Muscle layer of duodenum (tissue), 2 donors: Measurements from ENCODE around the gene DENND6B.

ENCODE experiments used
- H3K27ac ChIP-seq: one replicate; pipeline ENCODE4 v1.7.0; 2013; ENCODE audit warnings: mild to moderate bottlenecking, low read length
- H3K27me3 ChIP-seq: one replicate; pipeline ENCODE4 v1.7.0; 2013; ENCODE audit warnings: low read depth, mild to moderate bottlenecking, control low read depth, low read length
- H3K36me3 ChIP-seq, 2 donors: one replicate each; pipeline ENCODE4 v1.7.0; 2013; ENCODE audit warnings: low read length in 2 of 2, control low read depth in 1 of 2, mild to moderate bottlenecking in 1 of 2; ENCODE audit not compliant: insufficient read depth in 2 of 2, control insufficient read depth in 1 of 2
- H3K4me1 ChIP-seq, 2 donors: one replicate each; pipeline ENCODE4 v1.7.0; 2013; ENCODE audit warnings: low read length in 2 of 2, mild to moderate bottlenecking in 2 of 2, control low read depth in 1 of 2, moderate library complexity in 1 of 2; ENCODE audit not compliant: insufficient read depth in 2 of 2, control insufficient read depth in 1 of 2
- H3K4me3 ChIP-seq, 2 donors: one replicate each; pipeline ENCODE4 v1.7.0; 2013; ENCODE audit warnings: low read length in 2 of 2, low read depth in 1 of 2, mild to moderate bottlenecking in 1 of 2
- H3K9me3 ChIP-seq, 2 donors: one replicate each; pipeline ENCODE4 v1.7.0; 2013; ENCODE audit warnings: low read length in 2 of 2, control low read depth in 1 of 2, mild to moderate bottlenecking in 1 of 2; ENCODE audit not compliant: control insufficient read depth in 1 of 2
- donor health status: healthy.

DENND6B gene

GRCh38 chr22:50287731-50288130, 39.1 kb downstream of the DENND6B start:
- Histone ChIP-seq H3K27me3 (no peaks in the 10 kb centered on the region), H3K27ac (no peak overlapping the region), H3K4me1 (peaks cover 1 to 5% of the 10 kb centered on the region in 2 donors), H3K9me3 (no peaks in the 10 kb centered on the region), H3K4me3 (no peak overlapping the region), H3K36me3 (peaks cover 22 to 74% of the 10 kb centered on the region in 2 donors)

GRCh38 chr22:50286701-50287318, 40.0 kb downstream of the DENND6B start:
- Histone ChIP-seq H3K9me3 (no peaks in the 10 kb centered on the region), H3K4me1 (no peaks in the 10 kb centered on the region), H3K27ac (no peak overlapping the region), H3K36me3 (peaks cover 22 to 83% of the 10 kb centered on the region in 2 donors), H3K4me3 (no peak overlapping the region), H3K27me3 (no peaks in the 10 kb centered on the region)

DNA sequence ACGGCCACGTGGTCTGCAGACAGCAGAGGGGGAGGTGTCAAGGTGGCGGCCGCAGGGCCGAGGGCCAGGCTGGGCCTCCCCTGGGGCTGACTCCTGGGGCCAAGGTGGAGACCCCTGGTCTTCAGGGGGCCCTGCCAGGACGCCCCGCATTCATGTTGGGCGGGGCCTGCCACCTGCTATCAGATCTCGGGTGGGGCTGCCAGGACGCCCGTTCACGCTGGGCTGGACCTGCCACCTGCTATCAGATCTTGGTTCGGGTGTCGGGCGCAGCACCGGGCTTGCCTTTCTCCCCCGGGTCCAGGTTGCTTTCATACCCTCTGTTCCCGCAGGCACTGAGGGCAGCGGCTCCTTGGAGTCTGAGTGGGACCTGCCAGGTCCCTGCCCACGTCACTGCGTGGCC, 40.5 kb downstream of the DENND6B start:
- Histone ChIP-seq H3K27me3 (no peaks in the 10 kb centered on the region), H3K4me1 (no peaks in the 10 kb centered on the region), H3K4me3 (no peak overlapping the region), H3K36me3 (peaks cover 22 to 88% of the 10 kb centered on the region in 2 donors), H3K27ac (no peak overlapping the region), H3K9me3 (no peaks in the 10 kb centered on the region)

- peaks cover 22 to 94% of the 10 kb centered on the region in 2 donors for H3K36me3 ChIP-seq
- no peak overlapping the region for H3K27ac ChIP-seq
- no peaks in the 10 kb centered on the region for H3K4me1 ChIP-seq
- H3K9me3 ChIP-seq: no peaks in the 10 kb centered on the region
- H3K4me3 ChIP-seq: no peak overlapping the region
- H3K27me3 ChIP-seq: no peaks in the 10 kb centered on the region
Measured at GRCh38 chr22:50285568-50286229, 41.1 kb downstream of the DENND6B start.

DNA sequence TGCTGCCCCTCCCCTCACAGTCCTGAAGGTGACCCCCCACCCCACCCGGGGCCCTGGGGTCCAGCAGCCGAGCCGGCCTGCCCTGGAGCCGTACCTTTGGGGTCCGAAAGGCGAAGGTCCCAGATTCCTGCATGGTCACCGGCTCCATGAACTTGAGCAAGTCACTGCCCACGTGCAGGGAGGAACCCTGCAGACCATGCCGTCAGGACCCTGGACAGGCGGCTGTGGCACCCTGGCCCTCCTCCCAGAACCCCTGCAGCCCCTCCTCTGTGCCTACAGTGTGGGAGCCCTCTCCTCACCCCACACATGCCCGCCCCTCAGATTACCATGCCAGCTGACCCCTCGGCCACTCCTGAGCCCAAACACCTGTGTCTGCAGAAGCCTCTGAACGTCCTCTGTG, 42.3 kb downstream of the DENND6B start:
- Histone ChIP-seq H3K27ac (no peak overlapping the region), H3K4me1 (no peaks in the 10 kb centered on the region), H3K9me3 (no peaks in the 10 kb centered on the region), H3K36me3 (peaks cover 13 to 93% of the 10 kb centered on the region in 2 donors), H3K27me3 (no peaks in the 10 kb centered on the region), H3K4me3 (no peak overlapping the region)

DNA sequence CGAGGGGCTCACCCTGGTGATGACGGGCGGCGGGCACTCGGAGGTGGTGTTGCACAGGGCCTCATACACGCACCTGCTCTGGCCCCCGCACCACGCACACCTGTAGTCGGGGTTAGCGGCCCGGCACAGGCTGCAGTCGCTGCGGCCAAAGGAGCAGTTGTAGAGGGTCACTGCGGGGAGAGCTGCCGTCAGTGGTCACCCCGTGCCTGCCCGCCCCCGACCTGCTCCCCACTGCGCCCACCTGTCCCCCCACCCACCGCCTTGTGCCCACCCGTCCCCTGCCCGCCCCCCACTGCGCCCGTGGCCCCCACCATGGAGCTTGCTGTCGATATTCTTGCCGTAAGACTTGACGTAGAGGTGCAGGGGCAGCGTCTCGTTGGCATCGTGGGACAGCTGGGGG, 43.0 kb downstream of the DENND6B start:
- Histone ChIP-seq H3K4me3 (no peak overlapping the region), H3K9me3 (no peaks in the 10 kb centered on the region), H3K4me1 (no peaks in the 10 kb centered on the region), H3K27me3 (no peaks in the 10 kb centered on the region), H3K36me3 (peaks cover 8 to 93% of the 10 kb centered on the region in 2 donors), H3K27ac (no peak overlapping the region)

DNA sequence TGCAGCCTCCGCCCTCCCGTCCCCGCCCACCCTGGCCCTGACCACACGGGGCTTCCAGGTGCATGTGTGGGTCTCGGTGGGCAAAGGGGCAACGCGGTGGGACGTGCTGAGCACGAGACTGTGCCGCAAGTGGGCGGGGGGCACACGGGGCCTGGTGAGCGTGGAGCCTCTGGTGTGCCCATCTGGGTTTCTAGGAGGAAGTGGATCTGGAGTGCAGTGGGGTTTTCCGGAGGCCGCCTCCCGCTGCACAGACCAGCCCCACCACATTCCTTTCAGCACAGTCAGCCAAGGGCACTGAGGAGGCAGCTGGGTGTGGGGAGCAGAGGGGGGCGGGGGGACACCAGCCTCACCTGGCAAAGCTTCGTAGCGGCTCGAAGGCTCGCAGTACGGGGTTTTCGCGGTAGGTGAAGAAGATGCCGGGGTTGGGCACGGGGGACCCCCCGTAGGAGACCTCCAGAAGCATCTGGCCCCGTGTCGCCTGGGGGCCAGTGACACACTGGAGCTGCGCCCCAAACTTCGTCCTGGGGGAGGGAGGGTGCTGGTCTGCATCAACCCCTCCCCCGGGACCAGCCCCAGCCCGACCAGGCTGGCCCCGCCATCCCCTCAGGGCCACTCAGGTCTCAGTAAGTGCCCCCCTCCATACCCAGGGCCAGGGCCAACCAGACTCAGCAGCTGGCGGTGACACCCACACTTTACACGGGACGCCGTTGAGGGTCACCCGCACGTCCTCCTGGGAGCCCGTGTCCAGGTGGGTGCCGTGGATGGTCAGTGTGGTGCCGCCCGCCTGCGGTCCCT, 44.3 kb downstream of the DENND6B start:
- Histone ChIP-seq H3K4me3 (no peak overlapping the region), H3K27me3 (no peaks in the 10 kb centered on the region), H3K36me3 (peaks cover 3 to 93% of the 10 kb centered on the region in 2 donors)

DNA sequence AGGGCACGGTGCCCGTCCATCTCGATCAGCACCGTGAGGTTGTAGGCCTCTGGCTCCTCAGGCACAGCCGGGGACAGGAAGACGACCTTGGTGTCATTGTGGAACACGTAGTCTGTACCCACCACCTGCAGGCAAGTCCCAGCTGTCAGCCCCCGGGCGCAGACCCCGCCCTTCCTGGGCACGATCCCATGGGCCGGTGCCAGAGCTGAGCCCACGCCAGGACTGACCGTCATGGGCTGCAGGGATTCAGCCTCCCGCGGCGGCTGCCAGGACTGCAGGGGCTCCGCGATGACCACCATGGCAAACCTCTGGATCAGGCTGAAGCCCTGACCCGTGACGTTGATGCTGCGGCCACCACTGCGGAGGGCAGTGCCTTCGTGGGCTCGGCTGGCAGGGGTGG, 44.9 kb downstream of the DENND6B start:
- no peaks in the 10 kb centered on the region for H3K9me3 ChIP-seq
- H3K27ac ChIP-seq: no peak overlapping the region
- peaks cover 3 to 93% of the 10 kb centered on the region in 2 donors for H3K36me3 ChIP-seq
- H3K4me1 ChIP-seq: no peaks in the 10 kb centered on the region
- no peak overlapping the region for H3K4me3 ChIP-seq
- H3K27me3 ChIP-seq: no peaks in the 10 kb centered on the region

More for the DNA sequence above, 44.3 kb downstream of the DENND6B start:
- H3K4me1 ChIP-seq: no peaks in the 10 kb centered on the region
- H3K9me3 ChIP-seq: no peaks in the 10 kb centered on the region
- no peak overlapping the region for H3K27ac ChIP-seq

- H3K27ac ChIP-seq: no peak overlapping the region
- no peaks in the 10 kb centered on the region for H3K4me1 ChIP-seq
- no peaks in the 10 kb centered on the region for H3K9me3 ChIP-seq
- H3K36me3 ChIP-seq: peaks cover 3 to 93% of the 10 kb centered on the region in 2 donors
- no peak overlapping the region for H3K4me3 ChIP-seq
- no peaks in the 10 kb centered on the region for H3K27me3 ChIP-seq
Measured at GRCh38 chr22:50281384-50281760, 45.4 kb downstream of the DENND6B start.

GRCh38 chr22:50280708-50281383, 46.0 kb downstream of the DENND6B start:
- H3K4me1 ChIP-seq: no peaks in the 10 kb centered on the region
- H3K27ac ChIP-seq: no peak overlapping the region

More at GRCh38 chr22:50280708-50281383, 46.0 kb downstream of the DENND6B start:
- H3K9me3 ChIP-seq: no peaks in the 10 kb centered on the region
- peaks cover under 1 to 92% of the 10 kb centered on the region in 2 donors for H3K36me3 ChIP-seq
- no peak overlapping the region for H3K4me3 ChIP-seq
- no peaks in the 10 kb centered on the region for H3K27me3 ChIP-seq
